ENCODE measurements around the gene BRD1. TPM values are rescaled to one million over a fixed set of nuclear protein-coding genes. Genes with fewer than 3 reads are reported as not detected.

BRD1 gene
- total and polyA plus RNA-seq, 2 donors = 26.3 to 29.4 TPM

DNA sequence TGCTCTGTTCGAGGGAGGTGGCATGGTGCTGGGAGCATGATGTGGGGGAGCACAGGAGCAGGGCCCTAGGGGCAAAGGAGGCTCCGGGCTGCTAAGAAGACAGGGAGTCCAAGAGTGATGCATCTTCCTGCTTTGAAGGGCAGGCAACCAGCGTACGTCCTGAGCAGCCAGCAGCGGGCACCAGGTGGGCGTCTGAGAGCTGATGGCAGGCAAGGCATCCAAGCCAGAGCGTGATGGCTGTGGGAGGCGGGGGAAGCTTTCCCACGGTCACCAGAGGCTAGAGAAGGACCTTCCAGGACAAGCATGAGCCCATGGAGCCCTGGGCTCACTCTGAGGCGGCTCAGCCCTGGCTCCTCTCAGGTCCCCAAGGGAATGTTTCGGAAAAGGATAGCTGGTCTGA is 32.2 kb downstream of the BRD1 start:
- WGBS = 93% methylated on average over 11 of the region's 11 CpGs
- H3K36me3 ChIP-seq (ENCODE audit: insufficient read depth) = peaks cover 2% of the 10 kb centered on the region
- DNase-seq (ENCODE audit: extremely low spot score) = no peak
- no peak overlapping the region for H3K27ac ChIP-seq (ENCODE audit: low read depth)
- no peaks in the 10 kb centered on the region for H3K4me1 ChIP-seq (ENCODE audit: insufficient read depth)
- H3K4me3 ChIP-seq (ENCODE audit: low read depth, low read length) = no peak overlapping the region

DNA sequence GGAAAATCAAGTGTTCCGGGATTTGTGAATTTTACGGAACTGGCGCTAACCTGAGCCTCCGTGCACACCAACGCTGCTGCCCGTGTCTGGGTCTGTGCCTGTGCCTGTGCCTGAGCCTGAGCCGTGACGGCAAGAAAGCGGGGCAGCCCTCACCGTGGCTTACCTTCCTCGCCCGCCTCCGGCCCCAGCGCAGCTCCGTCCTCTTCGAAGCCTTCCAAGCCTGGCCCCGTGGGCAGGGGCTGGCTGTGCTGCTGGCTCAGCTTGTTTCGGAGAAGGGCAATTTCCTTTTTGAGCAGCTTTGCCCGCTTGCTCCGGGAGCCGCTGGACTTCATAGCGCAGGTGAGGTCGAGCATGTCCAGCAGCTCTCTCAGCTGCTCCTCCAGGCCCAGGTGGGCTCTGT is 33.8 kb downstream of the BRD1 start:
- H3K36me3 ChIP-seq (ENCODE audit: insufficient read depth) = peaks cover 2% of the 10 kb centered on the region
- WGBS = 73% methylated on average over 23 of the region's 23 CpGs
- H3K27ac ChIP-seq (ENCODE audit: low read depth) = no peak overlapping the region

DNA sequence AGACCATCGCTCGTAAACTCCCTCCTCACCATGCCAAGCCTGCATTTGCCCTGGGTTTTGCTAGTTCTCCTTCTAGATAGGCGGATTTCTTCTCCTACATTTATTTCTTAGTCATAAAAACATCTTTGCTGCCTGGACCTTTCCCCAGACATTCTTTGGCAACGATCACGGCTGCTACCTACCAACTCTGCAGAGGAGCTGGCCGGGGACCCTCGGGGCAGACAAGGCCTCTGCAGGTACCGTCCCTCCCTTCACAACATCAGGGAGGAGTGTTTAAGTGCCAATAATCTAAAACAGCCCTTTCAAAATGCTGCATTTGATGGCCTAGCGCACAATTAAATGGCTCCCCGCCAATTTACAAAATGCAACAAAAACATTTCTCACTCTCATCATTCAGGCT is 34.4 kb downstream of the BRD1 start:
- Histone ChIP-seq H3K36me3 (ENCODE audit: insufficient read depth) (peaks cover 2% of the 10 kb centered on the region), H3K4me1 (ENCODE audit: insufficient read depth) (no peaks in the 10 kb centered on the region), H3K27ac (ENCODE audit: low read depth) (no peak overlapping the region), H3K4me3 (ENCODE audit: low read depth, low read length) (no peak overlapping the region)
- 45% methylated on average over 10 of the region's 10 CpGs for WGBS
- no peak for DNase-seq (ENCODE audit: extremely low spot score)

More for the DNA sequence above, 33.8 kb downstream of the BRD1 start:
- no peak for DNase-seq (ENCODE audit: extremely low spot score)
- H3K4me1 ChIP-seq (ENCODE audit: insufficient read depth) = no peaks in the 10 kb centered on the region
- H3K4me3 ChIP-seq (ENCODE audit: low read depth, low read length) = no peak overlapping the region

DNA sequence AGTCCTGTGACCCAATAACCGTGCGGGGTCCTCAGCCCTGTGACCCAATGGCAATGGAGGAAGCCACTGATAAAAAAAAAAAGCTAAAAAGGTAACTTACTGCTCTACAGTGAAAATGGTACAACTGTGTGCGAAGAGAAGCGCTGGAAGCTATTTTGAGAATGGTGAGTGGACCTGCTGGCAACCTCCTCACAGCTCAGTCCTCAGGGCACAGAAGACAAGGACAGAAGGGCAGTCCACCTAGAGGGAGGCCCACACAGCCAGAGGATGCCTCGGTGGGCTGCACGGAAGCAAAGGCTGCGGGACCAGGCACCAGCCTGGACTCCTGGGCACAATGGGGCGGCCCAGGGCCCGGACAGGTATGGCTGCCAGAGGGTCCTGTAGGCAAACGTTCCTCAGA is 35.6 kb downstream of the BRD1 start:
- no peak for DNase-seq (ENCODE audit: extremely low spot score)
- no peak overlapping the region for H3K4me3 ChIP-seq (ENCODE audit: low read depth, low read length)

DNA sequence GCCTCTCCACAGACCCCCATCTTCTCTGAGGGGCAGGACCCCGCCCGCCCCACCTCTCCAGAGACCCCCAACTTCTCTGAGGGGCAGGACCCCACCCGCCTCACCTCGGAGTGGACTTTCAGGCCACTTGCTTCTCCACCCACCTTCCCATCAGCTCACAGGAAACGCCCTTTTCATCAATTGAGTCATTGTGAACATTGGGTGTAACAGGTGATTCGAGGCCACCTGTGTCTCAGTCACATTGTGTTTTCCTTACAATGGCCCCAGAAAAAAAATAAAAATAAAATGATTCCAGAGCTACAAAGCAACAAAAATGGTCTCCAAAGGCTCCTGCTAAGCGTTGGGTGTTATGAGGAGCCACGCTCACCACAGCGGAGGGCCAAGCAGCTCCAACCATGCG is 36.0 kb downstream of the BRD1 start:
- H3K36me3 ChIP-seq (ENCODE audit: insufficient read depth) = peaks cover 2% of the 10 kb centered on the region
- no peaks in the 10 kb centered on the region for H3K4me1 ChIP-seq (ENCODE audit: insufficient read depth)
- DNase-seq (ENCODE audit: extremely low spot score) = no peak
- H3K4me3 ChIP-seq (ENCODE audit: low read depth, low read length) = no peak overlapping the region
- H3K27ac ChIP-seq (ENCODE audit: low read depth) = no peak overlapping the region
- 91% methylated on average over 10 of the region's 10 CpGs for WGBS

More for the DNA sequence above, 35.6 kb downstream of the BRD1 start:
- Histone ChIP-seq H3K27ac (ENCODE audit: low read depth) (no peak overlapping the region), H3K4me1 (ENCODE audit: insufficient read depth) (no peaks in the 10 kb centered on the region), H3K36me3 (ENCODE audit: insufficient read depth) (peaks cover 2% of the 10 kb centered on the region)
- WGBS = 88% methylated on average over 10 of the region's 10 CpGs

DNA sequence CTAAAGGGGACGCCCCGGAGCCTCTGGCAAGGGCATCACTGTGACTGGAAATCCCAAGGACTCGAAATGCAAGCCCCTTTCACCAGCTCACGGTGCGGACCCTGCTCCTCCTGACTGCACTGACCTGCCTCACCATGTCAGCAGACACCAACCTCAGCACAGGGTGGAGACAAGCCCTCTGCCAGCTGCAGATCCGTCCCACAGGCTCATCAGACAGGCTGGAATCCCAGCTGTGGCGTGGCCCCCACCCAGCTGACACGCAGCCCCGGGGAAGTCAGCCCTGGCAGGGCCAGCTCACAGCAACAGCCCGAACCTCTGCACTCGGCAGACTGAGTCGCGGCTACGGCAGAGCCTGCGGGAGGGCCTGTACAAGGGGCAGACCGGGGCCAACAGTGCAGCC is 36.8 kb downstream of the BRD1 start:
- WGBS = 60% methylated on average over 16 of the region's 16 CpGs

DNA sequence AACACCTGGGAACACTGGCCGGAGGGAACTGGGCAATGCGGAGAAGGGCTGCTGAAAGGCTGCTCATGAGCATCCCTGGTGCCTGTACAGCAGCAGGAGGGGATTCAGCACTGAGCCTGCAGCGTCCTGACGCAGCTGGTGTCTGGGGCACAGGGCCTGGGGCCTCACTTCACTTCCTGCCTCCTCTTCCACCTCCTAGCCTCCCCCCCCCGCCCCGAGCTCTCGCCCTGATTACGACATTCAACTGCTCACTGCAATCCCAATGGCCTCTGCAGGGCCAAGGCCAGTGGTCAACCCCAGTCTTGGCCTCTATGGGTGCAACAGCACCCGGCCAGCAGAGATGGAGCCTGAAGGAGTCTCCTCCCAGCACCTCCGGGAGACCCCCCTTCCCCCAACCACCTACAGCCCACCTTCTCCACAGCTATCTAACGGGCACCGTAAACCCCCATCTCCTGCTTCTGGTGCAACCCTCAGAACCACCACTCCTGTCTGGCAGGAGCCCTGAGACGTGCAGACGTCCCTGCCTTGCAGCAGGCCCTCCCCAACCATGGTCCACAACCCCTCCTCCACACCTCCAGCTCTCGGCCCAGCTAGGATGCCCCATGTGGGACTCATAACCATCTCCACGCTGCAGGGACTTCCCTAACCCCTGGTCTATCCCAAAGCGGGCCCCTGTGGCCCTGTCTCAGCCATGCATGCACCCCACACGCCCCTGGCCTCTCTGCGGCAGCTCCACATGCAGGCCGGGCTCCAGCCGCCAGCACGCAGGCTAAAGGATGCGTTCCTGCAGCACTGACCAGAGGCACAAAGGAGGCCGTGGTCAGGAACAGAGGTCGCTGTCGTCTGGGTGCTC is 38.2 kb downstream of the BRD1 start:
- Histone ChIP-seq H3K4me3 (ENCODE audit: low read depth, low read length) (no peak overlapping the region), H3K4me1 (ENCODE audit: insufficient read depth) (no peaks in the 10 kb centered on the region), H3K36me3 (ENCODE audit: insufficient read depth) (peaks cover 4% of the 10 kb centered on the region), H3K27ac (ENCODE audit: low read depth) (peak overlapping the region; percentile 3)
- WGBS = 67% methylated on average over 26 of the region's 26 CpGs
- no peak for DNase-seq (ENCODE audit: extremely low spot score)

More for the DNA sequence above, 36.8 kb downstream of the BRD1 start:
- peaks cover 2% of the 10 kb centered on the region for H3K36me3 ChIP-seq (ENCODE audit: insufficient read depth)
- no peaks in the 10 kb centered on the region for H3K4me1 ChIP-seq (ENCODE audit: insufficient read depth)
- H3K4me3 ChIP-seq (ENCODE audit: low read depth, low read length) = no peak overlapping the region
- no peak overlapping the region for H3K27ac ChIP-seq (ENCODE audit: low read depth)
- DNase-seq (ENCODE audit: extremely low spot score) = no peak

DNA sequence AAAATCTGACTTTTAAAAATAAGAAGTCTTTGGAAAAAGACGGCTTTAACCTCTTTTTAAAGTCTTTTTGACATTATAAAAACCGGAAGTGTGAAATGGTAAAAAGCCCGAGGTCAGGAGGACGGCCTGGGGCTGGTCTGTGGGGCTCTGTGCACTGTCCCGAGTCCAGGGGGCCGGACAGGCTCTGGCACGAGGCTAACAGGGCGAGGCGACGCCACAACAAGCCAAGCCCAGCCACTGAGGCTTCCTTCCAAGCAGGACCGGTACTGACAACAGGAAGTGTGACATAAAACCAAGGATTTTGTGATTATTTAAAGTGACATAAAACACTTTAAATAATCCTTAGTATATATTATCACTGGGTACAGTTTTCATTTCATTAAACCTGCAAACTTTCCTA is 39.2 kb downstream of the BRD1 start:
- Histone ChIP-seq H3K4me1 (ENCODE audit: insufficient read depth) (no peaks in the 10 kb centered on the region), H3K4me3 (ENCODE audit: low read depth, low read length) (no peak overlapping the region), H3K27ac (ENCODE audit: low read depth) (no peak overlapping the region), H3K36me3 (ENCODE audit: insufficient read depth) (peaks cover 4% of the 10 kb centered on the region)
- 8% methylated on average over 11 of the region's 11 CpGs for WGBS
- no peak for DNase-seq (ENCODE audit: extremely low spot score)

DNA sequence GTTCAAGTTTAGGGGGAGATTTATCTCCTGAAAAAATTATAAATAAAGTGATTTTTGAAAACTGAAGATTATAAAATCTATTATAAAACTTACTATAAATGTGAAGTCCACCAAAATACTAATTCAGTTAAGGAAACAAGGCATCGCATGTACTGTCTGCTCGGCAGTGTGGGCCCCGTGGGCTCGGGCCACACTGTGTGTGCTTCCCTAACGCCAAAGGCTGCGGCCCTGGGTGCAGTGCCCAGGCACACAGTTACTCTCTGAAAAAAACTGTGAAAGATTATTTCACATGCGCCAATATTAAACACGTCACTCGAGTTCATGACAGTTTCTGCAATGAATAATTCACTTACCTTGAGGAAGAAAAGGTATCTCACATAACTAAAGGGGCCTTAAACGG is 39.8 kb downstream of the BRD1 start:
- 90% methylated on average over 10 of the region's 10 CpGs for WGBS
- Histone ChIP-seq H3K4me1 (ENCODE audit: insufficient read depth) (no peaks in the 10 kb centered on the region), H3K36me3 (ENCODE audit: insufficient read depth) (peaks cover 4% of the 10 kb centered on the region), H3K27ac (ENCODE audit: low read depth) (no peak overlapping the region), H3K4me3 (ENCODE audit: low read depth, low read length) (no peak overlapping the region)
- no peak for DNase-seq (ENCODE audit: extremely low spot score)

DNA sequence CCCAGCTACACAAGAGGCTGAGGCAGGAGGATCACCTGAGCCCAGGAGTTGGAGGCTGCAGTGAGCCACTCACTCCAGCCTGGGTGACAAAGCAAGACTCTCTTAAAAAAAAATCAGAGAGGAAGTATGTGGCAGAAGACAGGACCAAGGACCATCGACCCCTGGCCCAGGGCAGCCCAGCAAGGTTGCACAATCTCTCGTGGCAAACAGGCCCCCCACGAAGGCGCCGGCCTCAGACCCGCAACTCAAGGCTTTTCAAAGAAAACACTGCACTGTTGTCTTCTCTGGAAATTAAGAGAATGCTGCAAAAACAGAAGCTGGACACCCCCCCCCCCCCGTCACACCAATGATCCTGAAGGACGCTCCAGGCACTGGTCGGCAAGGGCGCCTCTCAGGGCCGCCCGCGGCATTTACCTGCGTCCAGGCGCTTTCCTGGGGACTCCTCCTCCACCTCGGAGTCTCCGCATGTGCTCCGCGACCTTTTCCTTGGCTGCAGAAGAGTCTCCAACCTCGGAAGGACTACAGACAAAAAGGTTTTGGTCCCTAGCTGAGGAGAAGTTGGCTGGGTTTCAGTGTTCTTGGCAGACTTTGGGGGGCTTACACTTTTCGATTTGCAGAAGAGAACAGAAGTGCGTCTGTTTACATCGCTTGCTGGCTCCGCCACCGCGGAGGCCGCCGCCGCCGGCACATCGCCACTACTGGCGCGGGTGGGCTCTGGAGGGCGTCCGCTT is 40.5 kb downstream of the BRD1 start:
- 93% methylated on average over 35 of the region's 35 CpGs for WGBS
- H3K27ac ChIP-seq (ENCODE audit: low read depth) = no peak overlapping the region
- H3K4me1 ChIP-seq (ENCODE audit: insufficient read depth) = no peaks in the 10 kb centered on the region
- H3K4me3 ChIP-seq (ENCODE audit: low read depth, low read length) = no peak overlapping the region
- DNase-seq (ENCODE audit: extremely low spot score) = no peak
- peaks cover 4% of the 10 kb centered on the region for H3K36me3 ChIP-seq (ENCODE audit: insufficient read depth)

DNA sequence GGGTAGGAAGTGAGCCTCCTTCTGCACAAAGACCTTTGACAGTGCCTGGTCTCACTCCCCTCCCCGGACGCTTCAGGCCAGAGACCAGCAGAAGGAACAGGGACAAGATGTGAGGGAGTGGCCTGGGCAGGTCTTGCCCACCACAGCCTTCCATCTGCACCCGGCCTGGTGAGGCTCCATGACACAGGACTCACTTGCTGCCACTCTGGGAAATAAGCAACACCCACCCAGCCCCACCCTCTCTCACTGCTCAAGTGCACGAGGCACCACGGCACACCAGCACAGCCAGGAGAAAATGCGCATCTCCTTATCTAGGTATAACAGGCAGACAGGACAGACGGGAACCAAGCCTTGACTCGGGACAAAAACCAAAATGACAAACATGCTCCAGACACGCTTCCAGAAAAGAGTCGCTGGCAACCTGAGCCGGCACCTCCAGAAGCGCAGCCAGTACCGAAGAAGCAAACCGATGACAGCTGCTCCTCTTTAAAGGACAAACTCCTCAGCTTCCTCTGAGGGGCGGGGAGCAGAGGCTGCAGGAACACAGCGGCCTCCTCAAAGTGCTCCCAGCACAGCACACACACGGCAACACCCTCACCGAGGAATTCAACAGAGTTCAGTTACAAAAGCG is 41.7 kb downstream of the BRD1 start:
- Histone ChIP-seq H3K36me3 (ENCODE audit: insufficient read depth) (peaks cover 4% of the 10 kb centered on the region), H3K27ac (ENCODE audit: low read depth) (no peak overlapping the region), H3K4me1 (ENCODE audit: insufficient read depth) (no peaks in the 10 kb centered on the region), H3K4me3 (ENCODE audit: low read depth, low read length) (no peak overlapping the region)
- DNase-seq (ENCODE audit: extremely low spot score) = no peak
- WGBS = 75% methylated on average over 19 of the region's 19 CpGs

DNA sequence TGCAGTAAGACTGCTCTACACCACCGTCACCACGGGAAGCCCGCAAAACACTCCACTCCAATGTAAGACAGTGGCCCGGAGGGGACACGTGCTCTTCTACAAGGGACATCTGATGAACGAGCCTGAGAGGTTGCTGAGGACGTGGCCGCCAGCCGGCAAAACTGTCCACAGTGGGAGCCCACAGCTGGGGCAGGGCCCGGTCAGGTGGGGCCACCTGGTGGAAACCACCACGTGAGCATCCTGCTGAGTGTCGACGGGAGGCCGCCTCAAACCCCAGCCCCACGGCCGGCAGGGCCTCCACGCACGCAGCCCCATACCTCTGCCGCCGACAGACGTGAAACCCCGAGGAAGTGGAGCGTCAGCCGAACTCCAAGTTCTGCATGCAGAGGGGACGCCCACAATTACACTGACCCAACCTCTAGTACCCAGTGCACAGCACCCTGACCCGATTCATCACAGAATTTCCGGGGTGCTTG is 42.6 kb downstream of the BRD1 start:
- Histone ChIP-seq H3K27ac (ENCODE audit: low read depth) (no peak overlapping the region), H3K4me3 (ENCODE audit: low read depth, low read length) (no peak overlapping the region), H3K4me1 (ENCODE audit: insufficient read depth) (no peaks in the 10 kb centered on the region), H3K36me3 (ENCODE audit: insufficient read depth) (peaks cover 4% of the 10 kb centered on the region)
- DNase-seq (ENCODE audit: extremely low spot score) = no peak
- WGBS = 86% methylated on average over 27 of the region's 27 CpGs

DNA sequence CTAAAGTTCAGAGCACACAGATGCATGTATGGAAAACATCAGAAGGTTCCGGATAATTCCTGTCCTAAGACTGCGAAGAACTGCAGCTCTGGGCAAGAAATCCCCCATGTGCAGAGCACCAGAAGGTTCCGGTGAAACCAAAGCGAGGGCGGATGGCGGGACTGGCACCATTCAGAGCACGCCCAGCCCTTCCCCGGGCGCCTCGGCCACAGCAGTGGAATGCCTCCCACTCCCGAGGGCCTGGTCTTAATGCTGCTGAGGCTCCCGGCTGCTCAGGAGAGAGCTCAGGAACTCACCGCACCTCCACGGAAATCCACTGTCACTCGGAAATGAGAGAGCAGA is 43.1 kb downstream of the BRD1 start:
- DNase-seq (ENCODE audit: extremely low spot score) = no peak
- 91% methylated on average over 15 of the region's 15 CpGs for WGBS
- Histone ChIP-seq H3K4me1 (ENCODE audit: insufficient read depth) (no peaks in the 10 kb centered on the region), H3K27ac (ENCODE audit: low read depth) (no peak overlapping the region), H3K4me3 (ENCODE audit: low read depth, low read length) (no peak overlapping the region), H3K36me3 (ENCODE audit: insufficient read depth) (peaks cover 4% of the 10 kb centered on the region)
